GM12801 (cell line): ENCODE measurements around the gene SHC3.

Experiments used
- CTCF ChIP-seq: IDR thresholded peaks from one replicate; pipeline ENCODE4 v1.5.1; 2011; ENCODE audit warnings: control low read depth; ENCODE audit not compliant: insufficient read length; ENCODE audit errors: extremely low read depth

The SHC3 gene

DNA sequence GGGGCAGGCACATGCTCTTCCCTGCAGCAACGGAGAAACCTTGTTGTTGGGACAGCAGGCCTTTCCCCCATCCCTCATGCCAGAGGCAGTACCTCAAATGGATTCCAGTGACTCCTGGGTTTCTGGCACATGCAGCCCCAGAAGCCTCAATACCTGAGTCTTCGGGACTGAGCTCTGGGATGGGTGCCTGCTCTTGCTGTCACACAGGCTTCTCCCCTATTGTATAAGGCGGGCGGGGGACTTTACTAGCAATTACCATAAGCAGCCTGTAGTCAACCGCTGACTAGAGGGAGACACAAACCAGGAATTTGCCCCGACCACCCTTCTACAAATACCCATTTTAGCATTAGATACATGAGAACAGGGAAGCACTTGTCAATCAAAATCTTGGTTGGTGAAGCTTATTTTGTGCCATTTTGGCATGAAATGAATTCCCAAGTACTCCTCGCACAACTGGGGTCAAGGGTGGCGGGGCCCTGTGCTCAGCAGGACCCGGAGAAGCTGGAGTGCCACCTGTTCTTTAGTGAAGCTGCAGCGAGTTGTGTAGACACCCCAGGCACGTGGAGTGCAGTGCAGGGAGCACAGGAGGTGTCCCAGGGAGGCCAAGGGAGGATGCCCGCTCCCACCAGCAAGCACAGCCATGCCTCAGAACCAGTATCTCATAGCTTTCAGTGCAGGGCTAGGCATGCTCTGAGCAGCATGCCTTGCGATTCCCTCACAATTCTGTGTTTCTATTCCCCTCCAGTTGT is 166.2 kb downstream of the SHC3 start:
- TF ChIP-seq CTCF = no peak

GRCh38 chr9:89011683-89012082 is 166.9 kb downstream of the SHC3 start:
- no peak for TF ChIP-seq CTCF

DNA sequence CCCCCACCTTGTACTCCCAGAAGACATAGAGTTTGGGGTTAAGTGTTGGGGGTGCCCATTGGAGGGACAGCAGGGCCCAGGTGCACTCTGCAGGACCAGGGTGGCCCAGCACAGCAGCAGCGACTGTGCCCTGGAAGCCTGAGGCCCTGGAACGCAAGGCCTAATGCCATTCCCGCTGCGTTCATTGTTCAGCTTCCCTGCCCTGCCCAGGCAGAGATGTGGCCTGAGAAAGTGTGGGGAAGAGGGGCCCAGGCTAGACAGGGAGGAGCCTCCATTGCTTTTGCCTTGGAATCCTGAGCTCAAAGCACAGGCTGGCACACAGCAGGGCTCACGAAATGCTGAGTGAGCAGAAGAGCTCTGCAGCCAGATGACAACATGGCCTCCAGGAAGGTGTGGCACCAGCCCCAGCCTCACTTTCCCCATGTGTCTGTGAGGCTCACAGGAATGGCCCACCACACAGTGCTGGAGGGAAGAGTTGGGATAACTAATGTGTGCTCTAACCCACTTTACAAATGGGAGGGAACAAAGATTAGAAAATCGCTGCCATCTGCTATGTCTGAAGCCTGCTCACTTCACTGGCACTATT is 168.0 kb downstream of the SHC3 start:
- no peak for TF ChIP-seq CTCF

GRCh38 chr9:89010056-89010455 is 168.6 kb downstream of the SHC3 start:
- TF ChIP-seq CTCF = no peak

DNA sequence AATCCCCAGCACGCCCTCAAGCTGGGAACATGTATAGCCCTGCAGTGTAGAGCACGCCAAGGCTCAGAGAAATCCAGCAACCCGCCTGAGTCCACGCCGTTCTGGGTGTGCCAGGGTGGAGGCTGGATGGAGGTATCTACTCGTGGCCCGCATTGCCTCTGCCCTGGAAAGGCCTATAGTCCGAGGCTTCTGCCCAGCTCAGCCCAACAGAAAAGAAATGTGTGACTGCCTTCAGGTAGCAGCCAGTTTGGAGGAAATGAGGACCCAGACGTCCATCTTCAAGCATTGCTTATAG is 169.1 kb downstream of the SHC3 start:
- TF ChIP-seq CTCF = no peak

DNA sequence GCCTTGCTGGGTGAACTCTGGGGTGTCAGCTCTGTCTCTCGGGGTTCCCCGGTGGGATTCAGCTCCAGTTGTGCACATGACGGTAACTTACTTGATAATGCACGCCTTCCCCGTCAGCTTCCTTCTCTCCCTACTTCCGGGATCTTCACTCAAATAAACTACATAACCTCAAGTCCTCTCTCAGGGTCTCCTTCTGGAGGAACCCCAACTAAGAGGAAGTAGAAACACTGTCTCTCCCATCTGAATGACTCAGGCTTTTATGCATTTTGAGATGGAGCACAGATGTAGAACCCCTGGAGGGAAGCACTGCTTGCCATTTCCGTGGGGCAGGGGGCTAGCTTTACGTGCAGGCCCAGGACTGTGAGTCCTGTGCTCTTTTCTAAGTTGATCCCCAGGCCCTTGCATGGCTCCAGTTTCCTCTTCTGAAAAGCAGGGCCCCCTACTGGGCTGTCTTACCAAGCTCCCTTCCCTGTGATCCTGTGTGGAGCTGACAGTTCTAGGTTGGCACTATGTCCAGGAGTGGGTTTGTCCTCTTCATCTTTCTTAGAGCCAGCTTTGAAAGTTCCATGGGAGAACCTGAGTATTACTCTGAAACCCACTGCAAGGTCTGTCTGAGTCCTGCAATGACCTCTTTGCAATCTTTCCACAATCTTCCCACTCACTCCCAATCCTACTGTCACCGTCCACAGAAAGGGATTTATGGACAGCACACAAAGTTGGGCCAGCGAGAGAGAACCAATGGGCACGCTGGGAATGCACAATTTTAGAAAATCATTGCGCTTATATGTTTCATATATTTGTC is 169.7 kb downstream of the SHC3 start:
- no peak for TF ChIP-seq CTCF

DNA sequence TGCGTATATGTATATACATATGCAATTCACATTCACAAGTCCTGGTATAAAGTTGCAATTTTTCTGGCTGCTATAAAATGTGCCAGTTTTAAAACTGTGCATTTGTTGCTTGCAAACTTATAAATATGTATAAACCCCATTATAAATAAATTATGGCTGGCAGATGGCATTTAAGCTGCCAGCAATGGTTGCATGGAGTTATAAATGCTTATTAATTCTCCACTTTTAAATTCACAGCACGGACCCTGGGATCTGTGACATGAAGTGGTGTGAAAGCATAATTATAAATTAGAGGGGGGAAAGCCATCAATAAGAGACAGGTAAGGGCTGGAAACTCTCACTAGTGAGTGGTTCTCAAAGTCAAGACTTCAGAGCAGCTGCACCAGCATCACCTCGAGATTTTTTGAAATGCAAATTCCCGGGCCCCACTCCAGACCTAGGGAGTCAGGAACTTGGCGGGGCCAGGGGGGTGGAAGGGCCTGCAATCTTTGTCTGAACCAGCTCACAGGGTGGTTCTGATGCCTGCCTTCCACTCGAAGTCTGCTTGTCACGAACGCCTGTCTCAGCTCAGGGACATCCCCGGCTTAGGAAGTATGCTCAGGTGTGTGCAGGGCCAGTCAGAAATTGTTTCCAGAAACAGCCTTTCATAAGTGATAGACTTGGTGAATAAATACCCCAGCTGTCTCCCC is 170.4 kb downstream of the SHC3 start:
- TF ChIP-seq CTCF = no peak
